Measurements from ENCODE around the gene FXYD4. TPM values are rescaled to one million over a fixed set of nuclear protein-coding genes. Genes with fewer than 3 reads are reported as not detected.

The FXYD4 gene
- total RNA-seq, 4 donors from 2014 or later: not detected

Small RNAs within 50 kb of the gene (small RNA-seq; reads per million reads assigned to genes)
- gene RNU6ATAC11P (0 reads per million in 2 donors), gene SNORD3J (0 reads per million in 2 donors)

Other genes with a start within 250 kb of the FXYD4 start
- 10 to 100 TPM in 1 of 4 donors, 1 to 10 TPM in 3; 5.8 to 24.8 (median 7.9) TPM for gene CSGALNACT2, start 233.2 kb upstream of the FXYD4 start, total RNA-seq
- 1 to 10 TPM in 1 of 4 donors, not detected in 3; 3.0 TPM for gene RASGEF1A, start 104.6 kb upstream of the FXYD4 start, total RNA-seq
- gene HNRNPF, start 37.5 kb downstream of the FXYD4 start, total RNA-seq: 100 to 1,000 TPM; 145 to 177 (median 160) TPM
- 10 to 100 TPM; 21.5 to 51.7 (median 26.9) TPM for gene ZNF487, start 65.5 kb downstream of the FXYD4 start, total RNA-seq
- 10 to 100 TPM in 1 of 4 donors, 1 to 10 TPM in 3; 2.6 to 17.3 (median 3.8) TPM for gene ZNF239, start 203.0 kb downstream of the FXYD4 start, total RNA-seq
- 10 to 100 TPM in 1 of 4 donors, 1 to 10 TPM in 3; 1.5 to 19.0 (median 2.5) TPM for gene ZNF485, start 234.8 kb downstream of the FXYD4 start, total RNA-seq